Stimulated activated naive B cell treated with anti-CD40 and anti-IgM and Interleukin-4, amounts not matched to agents 10 μg/mL and 1 μg/mL and 100 μg/mL, for 72 hours (primary cell): ENCODE data around the gene TMCO1.
"Not testable (repeated sequence)": the region's sequence is repeated elsewhere in the genome, so short reads cannot be mapped to it uniquely, and the experiment has no call there.

ENCODE experiments used
- ATAC-seq, 2 donors: fragments of 150-1000 bp; cut with Tn5 transposase; replicated peaks; 2 replicates each; pipeline ENCODE4 v1.10.0; 2021; ENCODE audit warnings: moderate library complexity in 1 of 2
- DNase-seq: peaks from one replicate; pipeline ENCODE4 v3.0.0; 2021
- H3K27ac Mint-ChIP-seq: one replicate; pipeline ENCODE4 v1.8.0; 2022; ENCODE audit warnings: mild to moderate bottlenecking, mixed read lengths
- H3K27me3 Mint-ChIP-seq, 2 donors: one replicate each; pipeline ENCODE4 v1.8.0; 2022; ENCODE audit warnings: mixed read lengths in 2 of 2
- H3K36me3 Mint-ChIP-seq, 2 donors: one replicate each; pipeline ENCODE4 v1.8.0; 2022; ENCODE audit warnings: mixed read lengths in 2 of 2, mild to moderate bottlenecking in 1 of 2
- H3K4me1 Mint-ChIP-seq, 2 donors: one replicate each; pipeline ENCODE4 v1.8.0; 2022; ENCODE audit warnings: mixed read lengths in 2 of 2, mild to moderate bottlenecking in 1 of 2
- H3K4me3 Mint-ChIP-seq, 2 donors: one replicate each; pipeline ENCODE4 v1.8.0; 2022; ENCODE audit warnings: mild to moderate bottlenecking in 2 of 2, mixed read lengths in 2 of 2, moderate library complexity in 1 of 2
- H3K9me3 Mint-ChIP-seq, 2 donors: one replicate each; pipeline ENCODE4 v1.8.0; 2022; ENCODE audit warnings: mixed read lengths in 2 of 2, mild to moderate bottlenecking in 1 of 2

The TMCO1 gene

DNA sequence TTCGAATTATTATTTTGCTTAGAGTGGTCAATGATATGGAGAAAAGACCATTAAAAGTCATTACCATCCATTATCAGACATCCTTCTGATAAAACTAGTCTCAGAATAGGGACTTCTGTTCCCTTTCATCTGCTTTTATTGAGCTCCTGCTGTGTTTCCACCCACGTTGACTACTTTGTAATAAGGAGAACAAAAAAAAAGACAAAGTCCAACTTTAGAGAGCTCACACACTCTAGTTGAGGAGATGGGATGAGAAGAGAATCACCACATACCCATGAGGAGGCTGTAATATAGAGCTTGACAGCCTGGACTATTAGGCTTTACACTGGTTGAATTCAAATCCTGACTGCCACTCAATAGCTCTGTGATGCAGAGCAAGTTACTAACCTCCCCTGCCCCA, 42.5 kb downstream of the TMCO1 start:
- no peaks in the 10 kb centered on the region for H3K9me3 Mint-ChIP-seq
- DNase-seq = no peak
- H3K27ac Mint-ChIP-seq = peak overlapping the region; percentile 47
- H3K36me3 Mint-ChIP-seq = peaks cover 0 to 18% of the 10 kb centered on the region in 2 donors
- H3K27me3 Mint-ChIP-seq = no peaks in the 10 kb centered on the region
- no peaks in the 10 kb centered on the region for H3K4me1 Mint-ChIP-seq
- ATAC-seq = no peak
- no peak overlapping the region for H3K4me3 Mint-ChIP-seq

- H3K4me1 Mint-ChIP-seq = no peaks in the 10 kb centered on the region
- H3K36me3 Mint-ChIP-seq = no peaks in the 10 kb centered on the region
- H3K27ac Mint-ChIP-seq = no peak overlapping the region
- H3K9me3 Mint-ChIP-seq = no peaks in the 10 kb centered on the region
- DNase-seq (peak; percentile 9), ATAC-seq (peak; percentile 64 to 70)
- no peak overlapping the region for H3K4me3 Mint-ChIP-seq
- peaks cover 0 to 4% of the 10 kb centered on the region in 2 donors for H3K27me3 Mint-ChIP-seq
These were observed 50.7 kb downstream of the TMCO1 start for GRCh38 chr1:165717918-165718515.

DNA sequence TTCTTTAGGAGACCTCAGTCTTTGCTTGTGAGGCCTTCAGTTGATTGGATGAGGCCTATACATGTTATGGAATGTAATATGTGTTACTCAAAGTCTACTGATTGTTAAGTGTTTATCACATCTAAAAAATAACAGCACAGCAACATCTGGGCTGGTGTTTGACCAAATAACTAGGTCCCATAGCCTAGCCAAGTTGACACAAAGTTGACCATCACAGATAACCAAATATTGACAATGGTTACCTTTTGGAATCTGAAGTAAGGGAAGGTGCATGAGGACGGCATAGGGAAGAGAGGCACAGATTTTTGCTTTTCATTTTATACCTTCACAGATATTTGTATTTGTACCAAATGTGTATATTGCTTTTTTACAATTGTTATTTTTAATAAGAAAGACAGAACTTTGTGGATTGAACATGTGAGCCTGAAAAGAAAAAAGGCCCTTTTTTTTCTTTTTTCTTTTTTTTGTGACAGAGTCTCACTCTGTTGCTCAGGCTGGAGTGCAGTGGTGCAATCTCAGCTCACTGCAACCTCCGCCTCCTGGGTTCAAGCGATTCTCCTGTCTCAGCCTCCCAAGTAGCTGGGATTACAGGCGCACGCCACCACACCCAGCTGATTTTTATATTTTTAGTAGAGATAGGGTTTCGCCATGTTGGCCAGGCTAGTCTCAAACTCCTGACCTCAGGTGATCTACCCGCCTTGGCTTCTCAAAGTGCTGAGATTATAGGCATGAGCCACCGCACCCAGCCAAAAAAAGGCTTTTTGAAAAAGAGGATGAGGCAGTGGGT, 52.2 kb downstream of the TMCO1 start:
- not testable (repeated sequence) for ATAC-seq, DNase-seq, H3K4me3 Mint-ChIP-seq, H3K9me3 Mint-ChIP-seq, H3K36me3 Mint-ChIP-seq, H3K4me1 Mint-ChIP-seq, H3K27ac Mint-ChIP-seq
- H3K27me3 Mint-ChIP-seq = peaks cover 0 to 11% of the 10 kb centered on the region in 2 donors

- Mint-ChIP-seq H3K36me3 (peaks cover 0 to 1% of the 10 kb centered on the region in 2 donors), H3K9me3 (no peaks in the 10 kb centered on the region), H3K4me3 (no peak overlapping the region), H3K4me1 (peaks cover 0 to 4% of the 10 kb centered on the region in 2 donors), H3K27me3 (peaks cover 14 to 17% of the 10 kb centered on the region in 2 donors), H3K27ac (no peak overlapping the region)
- ATAC-seq (no peak), DNase-seq (no peak)
These were observed 55.9 kb downstream of the TMCO1 start for GRCh38 chr1:165712764-165713163.

DNA sequence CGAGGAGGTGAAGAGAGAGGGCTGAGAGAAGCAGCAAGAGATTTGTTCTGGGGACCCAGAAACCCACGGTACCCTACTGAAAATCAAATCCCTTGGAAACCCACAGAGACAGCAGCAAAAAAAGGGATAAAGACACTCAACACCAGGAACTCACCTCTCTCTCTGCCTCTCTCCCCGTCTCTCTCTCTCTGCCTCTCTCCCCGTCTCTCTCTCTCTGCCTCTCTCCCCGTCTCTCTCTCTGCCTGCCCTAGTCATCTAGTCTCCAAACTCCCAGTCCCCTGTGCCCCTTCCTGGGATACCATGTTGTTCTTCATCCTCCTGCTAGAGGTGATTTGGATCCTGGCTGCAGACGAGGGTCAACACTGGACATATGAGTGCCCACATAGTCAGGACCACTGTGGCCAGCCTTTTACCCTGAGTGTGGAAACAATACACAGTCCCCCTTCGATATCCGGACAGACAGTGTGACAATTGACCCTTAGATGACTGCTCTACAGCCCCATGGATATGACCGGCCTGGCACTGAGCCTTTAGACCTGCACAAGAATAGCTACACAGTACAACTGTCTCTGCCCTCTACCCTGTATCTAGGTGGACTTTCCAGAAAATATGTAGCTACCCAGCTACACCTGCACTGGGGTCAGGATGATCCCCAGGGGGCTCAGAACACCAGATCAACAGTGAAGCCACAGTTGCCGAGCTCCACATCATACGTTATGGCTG, 60.5 kb downstream of the TMCO1 start:
- ATAC-seq = no peak
- Mint-ChIP-seq H3K27me3 (peaks cover 22 to 25% of the 10 kb centered on the region in 2 donors), H3K4me3 (no peak overlapping the region), H3K9me3 (no peaks in the 10 kb centered on the region), H3K4me1 (peaks cover 0 to 4% of the 10 kb centered on the region in 2 donors), H3K36me3 (peaks cover 0 to 1% of the 10 kb centered on the region in 2 donors), H3K27ac (no peak overlapping the region)
- no peak for DNase-seq

- Mint-ChIP-seq H3K36me3 (no peaks in the 10 kb centered on the region), H3K27ac (no peak overlapping the region), H3K4me1 (peaks cover 0 to 2% of the 10 kb centered on the region in 2 donors), H3K4me3 (no peak overlapping the region), H3K27me3 (peaks cover 16% of the 10 kb centered on the region in 2 donors), H3K9me3 (no peaks in the 10 kb centered on the region)
- no peak for DNase-seq
- no peak for ATAC-seq
These were observed 65.0 kb downstream of the TMCO1 start for GRCh38 chr1:165703648-165704047.

DNA sequence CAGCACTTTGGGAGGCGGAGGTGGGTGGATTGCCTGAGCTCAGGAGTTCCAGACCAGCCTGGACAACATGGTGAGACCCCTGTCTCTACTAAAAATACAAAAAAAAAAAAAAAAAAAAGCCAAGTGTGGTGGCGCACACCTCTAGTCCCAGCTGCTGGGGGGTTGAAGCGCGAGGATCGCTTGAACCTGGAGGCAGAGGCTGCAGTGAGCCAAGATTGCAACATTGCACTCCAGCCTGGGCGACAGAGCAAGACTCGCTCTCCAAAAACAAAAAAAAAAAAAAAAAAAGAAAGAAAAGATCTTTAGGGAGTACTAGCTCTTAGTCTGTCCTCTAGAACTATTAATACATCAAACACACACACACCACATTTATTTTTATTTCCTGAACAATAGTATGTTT, 66.7 kb downstream of the TMCO1 start:
- not testable (repeated sequence) for H3K27me3 Mint-ChIP-seq, H3K27ac Mint-ChIP-seq, H3K4me1 Mint-ChIP-seq, H3K36me3 Mint-ChIP-seq, H3K9me3 Mint-ChIP-seq, DNase-seq, H3K4me3 Mint-ChIP-seq, ATAC-seq

DNA sequence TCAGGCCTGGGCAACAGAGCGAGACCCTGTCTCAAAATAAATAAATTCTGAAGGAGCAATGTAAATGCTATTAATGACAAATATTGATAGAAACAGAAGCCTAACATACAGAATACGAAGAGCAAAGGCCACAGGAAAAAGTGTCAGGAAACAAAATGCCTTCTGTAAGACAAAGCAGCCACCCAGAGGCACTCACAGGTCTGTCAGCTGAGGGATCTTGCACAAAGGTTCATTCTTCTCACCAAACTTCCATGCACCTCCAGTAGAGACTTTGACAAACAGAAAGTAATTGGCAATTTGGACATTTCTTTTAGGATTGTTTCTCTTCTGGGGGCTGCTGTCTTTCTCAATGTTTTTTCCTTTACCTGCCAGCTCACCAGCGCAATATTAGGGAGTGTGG, 69.1 kb downstream of the TMCO1 start:
- peaks cover 0 to 4% of the 10 kb centered on the region in 2 donors for H3K36me3 Mint-ChIP-seq
- H3K4me3 Mint-ChIP-seq = peak overlapping the region in 1 of 2 donors; percentile 100
- H3K9me3 Mint-ChIP-seq = no peaks in the 10 kb centered on the region
- no peak overlapping the region for H3K27ac Mint-ChIP-seq
- peaks cover 11 to 17% of the 10 kb centered on the region in 2 donors for H3K4me1 Mint-ChIP-seq
- no peaks in the 10 kb centered on the region for H3K27me3 Mint-ChIP-seq
- ATAC-seq = no peak
- DNase-seq = no peak

DNA sequence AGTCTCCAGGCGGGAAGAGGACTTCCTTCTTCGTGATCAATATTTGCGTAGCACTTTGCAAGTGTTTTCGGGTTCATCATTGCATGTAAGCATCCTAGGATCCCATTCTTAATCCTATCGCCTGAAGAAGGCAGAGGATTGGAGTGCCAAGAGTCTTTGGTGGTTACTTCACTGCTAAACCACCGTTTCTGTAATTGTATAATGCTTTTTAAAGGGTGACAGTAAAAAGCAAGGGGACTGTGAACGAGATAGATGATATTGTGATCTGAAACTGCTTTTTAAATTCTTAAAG, 70.0 kb downstream of the TMCO1 start:
- no peak for ATAC-seq

GRCh38 chr1:165697881-165698760, 70.5 kb downstream of the TMCO1 start, which contains the start of gene ALDH9A1:
Gene ALDH9A1 (minus strand): TSS chr1:165698562. CDS start chr1:165698558, 4 bp downstream.
- DNase-seq (peak; percentile 84), ATAC-seq (peak; percentile 92 to 96)
- H3K4me1 Mint-ChIP-seq = peaks cover 11 to 17% of the 10 kb centered on the region in 2 donors
- peaks cover 7 to 9% of the 10 kb centered on the region in 2 donors for H3K36me3 Mint-ChIP-seq
- no peaks in the 10 kb centered on the region for H3K9me3 Mint-ChIP-seq
- H3K27ac Mint-ChIP-seq = peak within 1 kb of the TSS; percentile 98
- no peaks in the 10 kb centered on the region for H3K27me3 Mint-ChIP-seq
- H3K4me3 Mint-ChIP-seq = peak within 1 kb of the TSS; percentile 97 to 100

More for the DNA sequence above, 70.0 kb downstream of the TMCO1 start:
- peaks cover 11 to 17% of the 10 kb centered on the region in 2 donors for H3K4me1 Mint-ChIP-seq
- no peaks in the 10 kb centered on the region for H3K27me3 Mint-ChIP-seq
- H3K27ac Mint-ChIP-seq = peak overlapping the region; percentile 98
- H3K9me3 Mint-ChIP-seq = no peaks in the 10 kb centered on the region
- H3K4me3 Mint-ChIP-seq = peak overlapping the region; percentile 97 to 100
- peaks cover 1 to 5% of the 10 kb centered on the region in 2 donors for H3K36me3 Mint-ChIP-seq
- no peak for DNase-seq

GRCh38 chr1:165697491-165697880, 71.2 kb downstream of the TMCO1 start:
- Mint-ChIP-seq H3K4me3 (peak overlapping the region; percentile 97 to 100), H3K27ac (peak overlapping the region; percentile 98), H3K36me3 (peaks cover 8 to 12% of the 10 kb centered on the region in 2 donors), H3K9me3 (no peaks in the 10 kb centered on the region), H3K4me1 (peaks cover 11 to 17% of the 10 kb centered on the region in 2 donors), H3K27me3 (no peaks in the 10 kb centered on the region)
- no peak for DNase-seq
- ATAC-seq = no peak

- Mint-ChIP-seq H3K4me1 (peaks cover 11 to 23% of the 10 kb centered on the region in 2 donors), H3K9me3 (no peaks in the 10 kb centered on the region), H3K4me3 (peak overlapping the region; percentile 4 to 36), H3K27me3 (no peaks in the 10 kb centered on the region), H3K27ac (no peak overlapping the region), H3K36me3 (peaks cover 16 to 19% of the 10 kb centered on the region in 2 donors)
- DNase-seq = no peak
- no peak for ATAC-seq
These were observed 72.0 kb downstream of the TMCO1 start for GRCh38 chr1:165696625-165697100.

DNA sequence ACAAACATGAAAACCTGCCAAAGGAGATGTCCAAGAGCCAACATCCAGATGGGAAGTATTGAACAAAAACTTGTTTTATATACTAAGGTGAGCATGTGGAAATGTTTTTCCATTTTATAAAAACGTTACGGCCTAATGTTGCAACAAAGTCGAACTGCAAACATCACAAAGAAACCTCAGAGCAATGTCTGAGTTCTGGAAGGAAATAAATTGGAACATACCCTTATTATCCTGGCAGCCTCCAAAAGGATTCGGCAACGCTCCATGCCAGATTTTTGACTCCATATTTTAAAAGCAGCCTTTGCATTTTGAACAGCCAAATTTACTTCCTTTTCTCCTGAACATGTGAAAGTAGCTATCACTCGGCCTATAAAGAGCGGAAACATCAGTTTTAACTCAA, 73.6 kb downstream of the TMCO1 start:
- Mint-ChIP-seq H3K9me3 (no peaks in the 10 kb centered on the region), H3K27me3 (no peaks in the 10 kb centered on the region), H3K4me3 (no peak overlapping the region), H3K36me3 (peaks cover 23 to 27% of the 10 kb centered on the region in 2 donors), H3K27ac (no peak overlapping the region), H3K4me1 (peaks cover 13 to 32% of the 10 kb centered on the region in 2 donors)
- DNase-seq = no peak
- no peak for ATAC-seq
